Measurements from ENCODE around the gene DNAJA3.

GRCh38 chr16:4442371-4442770 lies 16.7 kb downstream of the DNAJA3 start:
- no peak for TF ChIP-seq POLR2A (IDR thresholded peaks at IDR 0.05; ENCODE audit: low read length)
- no peak for TF ChIP-seq GATA1 (IDR thresholded peaks at IDR 0.05; ENCODE audit: low read depth, low read length)

Data from erythroblast (primary cell).